ENCODE results near the gene LIMD2. TPM values are rescaled to one million over a fixed set of nuclear protein-coding genes. Genes with fewer than 3 reads are reported as not detected.

Gene LIMD2
- total RNA-seq, 2 experiments from 2014 or later = 711 to 727 TPM

DNA sequence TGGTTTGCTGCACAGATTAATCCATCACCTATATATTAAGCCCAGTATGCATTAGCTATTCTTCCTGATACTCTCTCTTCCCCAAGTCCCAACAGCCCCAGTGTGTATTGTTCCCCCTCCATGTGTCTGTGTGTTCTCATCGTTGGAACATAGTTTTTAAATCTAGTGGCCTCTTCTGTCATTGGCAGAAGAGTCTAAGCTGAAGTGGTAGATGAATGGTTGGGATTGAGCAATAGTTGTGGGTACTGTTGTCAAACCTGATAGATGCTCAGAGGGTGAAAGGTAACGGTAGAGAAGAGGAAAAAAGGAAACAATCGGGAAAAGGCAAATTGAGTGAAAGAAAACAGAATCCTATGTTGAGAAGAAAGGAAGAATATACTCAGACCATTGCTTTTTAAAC is 47.8 kb downstream of the LIMD2 start:
- H3K4me3 ChIP-seq (ENCODE audit: low read length) = no peak overlapping the region
- no peaks in the 10 kb centered on the region for H3K27me3 ChIP-seq (ENCODE audit: control insufficient read depth in 1 of 2, insufficient read depth in 2 of 2, low read length in 2 of 2)
- Mint-ChIP-seq H3K4me1 (ENCODE audit: low read depth) (peaks cover 11% of the 10 kb centered on the region), H3K27ac (no peak overlapping the region), H3K9me3 (no peaks in the 10 kb centered on the region), H3K4me3 (no peak overlapping the region), H3K36me3 (ENCODE audit: low read depth) (peaks cover 88% of the 10 kb centered on the region), H3K27me3 (no peaks in the 10 kb centered on the region)
- ATAC-seq (ENCODE audit: poor library complexity) = no peak
- no peak overlapping the region for H3K27ac ChIP-seq (ENCODE audit: low read depth in 1 of 2, low read length in 2 of 2)
- H3K4me1 ChIP-seq (ENCODE audit: insufficient read depth, low read length) = peaks cover 8% of the 10 kb centered on the region
- H3K9me3 ChIP-seq (ENCODE audit: control insufficient read depth in 1 of 2, insufficient read depth in 1 of 2, low read length in 2 of 2) = no peaks in the 10 kb centered on the region
- TF ChIP-seq CTCF (IDR thresholded peaks at IDR 0.05) = no peak
- ChIA-PET POLR2A (no interaction called here), CTCF (no interaction called here)
- intact Hi-C loops (cut with DNase I, micrococcal nuclease) = no loop called here
- no peak for DNase-seq
- peaks cover 35% of the 10 kb centered on the region for H3K36me3 ChIP-seq (ENCODE audit: insufficient read depth, low read length)

GRCh38 chr17:63649813-63650212 is 50.1 kb downstream of the LIMD2 start:
- Histone ChIP-seq H3K27me3 (ENCODE audit: control insufficient read depth in 1 of 2, insufficient read depth in 2 of 2, low read length in 2 of 2) (no peaks in the 10 kb centered on the region), H3K27ac (ENCODE audit: low read depth in 1 of 2, low read length in 2 of 2) (no peak overlapping the region), H3K9me3 (ENCODE audit: control insufficient read depth in 1 of 2, insufficient read depth in 1 of 2, low read length in 2 of 2) (no peaks in the 10 kb centered on the region), H3K36me3 (ENCODE audit: insufficient read depth, low read length) (peaks cover 47% of the 10 kb centered on the region), H3K4me1 (ENCODE audit: insufficient read depth, low read length) (peaks cover 11% of the 10 kb centered on the region), H3K4me3 (ENCODE audit: low read length) (no peak overlapping the region)
- Mint-ChIP-seq H3K9me3 (no peaks in the 10 kb centered on the region), H3K36me3 (ENCODE audit: low read depth) (peaks cover 91% of the 10 kb centered on the region), H3K27ac (no peak overlapping the region), H3K4me1 (ENCODE audit: low read depth) (peaks cover 23% of the 10 kb centered on the region), H3K27me3 (no peaks in the 10 kb centered on the region), H3K4me3 (no peak overlapping the region)
- intact Hi-C loops (cut with DNase I, micrococcal nuclease) = no loop called here
- ChIA-PET CTCF (no interaction called here), POLR2A (no interaction called here)
- DNase-seq = no peak
- TF ChIP-seq CTCF (IDR thresholded peaks at IDR 0.05) = no peak
- ATAC-seq (ENCODE audit: poor library complexity) = no peak

GRCh38 chr17:63647936-63648335 is 52.0 kb downstream of the LIMD2 start:
- Mint-ChIP-seq H3K9me3 (no peaks in the 10 kb centered on the region), H3K4me3 (no peak overlapping the region), H3K27ac (no peak overlapping the region), H3K36me3 (ENCODE audit: low read depth) (peaks cover 82% of the 10 kb centered on the region), H3K27me3 (no peaks in the 10 kb centered on the region), H3K4me1 (ENCODE audit: low read depth) (peaks cover 23% of the 10 kb centered on the region)
- no peaks in the 10 kb centered on the region for H3K27me3 ChIP-seq (ENCODE audit: control insufficient read depth in 1 of 2, insufficient read depth in 2 of 2, low read length in 2 of 2)
- H3K36me3 ChIP-seq (ENCODE audit: insufficient read depth, low read length) = peaks cover 41% of the 10 kb centered on the region
- peaks cover 11% of the 10 kb centered on the region for H3K4me1 ChIP-seq (ENCODE audit: insufficient read depth, low read length)
- H3K27ac ChIP-seq (ENCODE audit: low read depth in 1 of 2, low read length in 2 of 2) = no peak overlapping the region
- DNase-seq (no peak), ATAC-seq (ENCODE audit: poor library complexity) (no peak)
- ChIA-PET POLR2A (no interaction called here), CTCF (no interaction called here)
- intact Hi-C loops (cut with DNase I, micrococcal nuclease) = loop anchor here in 1 of 2 experiments (1.0 kb wide), 1 partner anchor 45 kb away; no protein-coding TSS in a partner anchor
- H3K4me3 ChIP-seq (ENCODE audit: low read length) = no peak overlapping the region
- TF ChIP-seq CTCF (IDR thresholded peaks at IDR 0.05) = no peak
- H3K9me3 ChIP-seq (ENCODE audit: control insufficient read depth in 1 of 2, insufficient read depth in 1 of 2, low read length in 2 of 2) = no peaks in the 10 kb centered on the region
